Myocyte (in vitro differentiated cells): ENCODE results near the gene FMN1. TPM values are rescaled to one million over a fixed set of nuclear protein-coding genes. Genes with fewer than 3 reads are reported as not detected.
"Not testable (repeated sequence)": the region's sequence is repeated elsewhere in the genome, so short reads cannot be mapped to it uniquely, and the experiment has no call there.

Source experiments
- DNase-seq: peaks from one replicate; pipeline ENCODE4 v3.0.0-alpha.2; 2012; ENCODE audit warnings: low read depth
- total RNA-seq: library from RNA; depleted of rRNA; stranded (reverse); fragments of >200 nt; gene quantifications from 2 replicates; pipeline ENCODE4 v1.2.3, GENCODE V29; 2014

Gene FMN1
- total RNA-seq, 1 donor from 2014 or later, result 26.6 TPM

- no peak for DNase-seq
Observed at GRCh38 chr15:32990071-32990470, 204.4 kb downstream of the FMN1 start.

- no peak for DNase-seq
Observed at GRCh38 chr15:32987067-32987466, 207.4 kb downstream of the FMN1 start.

GRCh38 chr15:32986147-32986546 lies 208.4 kb downstream of the FMN1 start:
- DNase-seq, result no peak

- DNase-seq, result no peak
Observed at GRCh38 chr15:32983679-32984078, 210.8 kb downstream of the FMN1 start.

GRCh38 chr15:32982001-32982400 lies 212.5 kb downstream of the FMN1 start:
- no peak for DNase-seq

- no peak for DNase-seq
Observed at GRCh38 chr15:32981536-32981935, 213.0 kb downstream of the FMN1 start.

- DNase-seq, result no peak
Observed at GRCh38 chr15:32979710-32980109, 214.8 kb downstream of the FMN1 start.

GRCh38 chr15:32977506-32977905 lies 217.0 kb downstream of the FMN1 start:
- no peak for DNase-seq

GRCh38 chr15:32974691-32975090 lies 219.8 kb downstream of the FMN1 start:
- peak; percentile 18 for DNase-seq

- DNase-seq, result no peak
Observed at GRCh38 chr15:32972686-32973085, 221.8 kb downstream of the FMN1 start.

- DNase-seq, result no peak
Observed at GRCh38 chr15:32970847-32971246, 223.7 kb downstream of the FMN1 start.

GRCh38 chr15:32967521-32967920 lies 227.0 kb downstream of the FMN1 start:
- no peak for DNase-seq

GRCh38 chr15:32966512-32966911 lies 228.0 kb downstream of the FMN1 start:
- no peak for DNase-seq

GRCh38 chr15:32965897-32966296 lies 228.6 kb downstream of the FMN1 start:
- DNase-seq, result no peak

GRCh38 chr15:32959077-32959476 lies 235.4 kb downstream of the FMN1 start:
- peak; percentile 65 for DNase-seq

- DNase-seq, result no peak
Observed at GRCh38 chr15:32957219-32957618, 237.3 kb downstream of the FMN1 start.

GRCh38 chr15:32956711-32957110 lies 237.8 kb downstream of the FMN1 start:
- no peak for DNase-seq

- peak; percentile 82 for DNase-seq
Observed at GRCh38 chr15:32956006-32956405, 238.5 kb downstream of the FMN1 start.

GRCh38 chr15:32953533-32953910 lies 241.0 kb downstream of the FMN1 start:
- DNase-seq, result no peak

GRCh38 chr15:32952901-32953532 lies 241.5 kb downstream of the FMN1 start:
- DNase-seq, result no peak

- peak; percentile 63 for DNase-seq
Observed at GRCh38 chr15:32951736-32952464, 242.6 kb downstream of the FMN1 start.

GRCh38 chr15:32950051-32950450 lies 244.5 kb downstream of the FMN1 start:
- DNase-seq, result not testable (repeated sequence)

- no peak for DNase-seq
Observed at GRCh38 chr15:32946210-32946609, 248.3 kb downstream of the FMN1 start.
